Stimulated activated CD4-positive, alpha-beta T cell treated with anti-CD3 and anti-CD28 coated beads, Interleukin-4, amount 100 ng/mL, for 24 hours (primary cell): Measurements from ENCODE around the gene CCPG1.

Source experiments
- DNase-seq: peaks from one replicate; pipeline ENCODE4 v3.0.0-alpha.2; 2020

The CCPG1 gene

DNA sequence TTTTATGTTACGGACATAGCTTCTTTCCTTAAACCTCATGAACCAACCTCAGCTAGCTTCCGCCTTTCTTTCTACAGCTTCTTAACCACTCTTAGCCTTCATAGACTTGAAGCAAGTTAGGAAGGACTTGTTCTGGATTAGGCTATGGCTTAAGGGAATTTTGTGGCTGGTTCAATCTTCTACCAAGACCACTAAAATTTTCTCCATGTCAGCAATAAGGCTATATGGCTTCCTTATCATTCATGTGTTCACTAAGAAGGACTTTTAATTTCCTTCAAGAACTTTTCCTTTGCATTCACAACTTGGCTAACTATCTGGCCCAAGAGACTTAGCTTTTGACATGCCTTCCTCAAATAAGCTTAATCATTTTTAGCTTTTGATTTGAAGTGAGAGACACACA lies 24.5 kb downstream of the CCPG1 start:
- no peak for DNase-seq

DNA sequence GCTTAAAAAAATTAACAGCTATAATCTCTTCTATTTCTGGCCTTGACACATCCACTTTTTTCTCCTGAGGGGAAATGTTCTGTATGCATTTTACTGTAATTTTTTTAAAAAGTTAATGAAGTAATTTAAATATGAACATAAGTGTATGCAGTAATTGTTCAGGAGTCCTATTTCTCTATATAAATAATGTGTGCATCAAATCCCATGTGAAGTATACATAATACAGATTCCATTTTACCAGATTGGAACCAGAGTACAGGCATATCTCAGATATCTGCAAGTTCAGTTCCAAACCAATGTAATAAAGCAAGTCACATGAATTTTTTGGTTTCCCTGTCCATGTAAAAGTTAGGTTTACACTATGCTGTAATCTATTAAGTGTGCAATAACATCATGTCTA lies 26.6 kb downstream of the CCPG1 start:
- DNase-seq, result no peak

DNA sequence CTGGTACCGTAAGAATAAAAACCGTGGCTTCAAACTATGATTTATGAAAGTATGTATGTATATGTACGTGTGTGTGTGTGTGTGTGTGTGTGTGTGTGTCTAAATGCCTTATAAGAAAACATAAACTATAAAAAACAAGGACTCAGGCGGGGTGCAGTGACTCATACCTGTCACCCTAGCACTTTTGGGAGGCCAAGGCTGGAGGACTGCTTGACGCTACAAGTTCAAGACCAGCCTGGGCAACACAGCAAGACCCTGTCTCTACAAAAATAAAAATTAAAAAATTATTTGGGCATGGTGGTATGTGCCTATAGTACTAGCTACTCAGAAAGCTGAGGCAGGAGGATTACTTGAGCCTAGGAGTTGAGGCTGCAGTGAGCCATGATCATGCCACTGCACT lies 29.1 kb downstream of the CCPG1 start:
- no peak for DNase-seq

DNA sequence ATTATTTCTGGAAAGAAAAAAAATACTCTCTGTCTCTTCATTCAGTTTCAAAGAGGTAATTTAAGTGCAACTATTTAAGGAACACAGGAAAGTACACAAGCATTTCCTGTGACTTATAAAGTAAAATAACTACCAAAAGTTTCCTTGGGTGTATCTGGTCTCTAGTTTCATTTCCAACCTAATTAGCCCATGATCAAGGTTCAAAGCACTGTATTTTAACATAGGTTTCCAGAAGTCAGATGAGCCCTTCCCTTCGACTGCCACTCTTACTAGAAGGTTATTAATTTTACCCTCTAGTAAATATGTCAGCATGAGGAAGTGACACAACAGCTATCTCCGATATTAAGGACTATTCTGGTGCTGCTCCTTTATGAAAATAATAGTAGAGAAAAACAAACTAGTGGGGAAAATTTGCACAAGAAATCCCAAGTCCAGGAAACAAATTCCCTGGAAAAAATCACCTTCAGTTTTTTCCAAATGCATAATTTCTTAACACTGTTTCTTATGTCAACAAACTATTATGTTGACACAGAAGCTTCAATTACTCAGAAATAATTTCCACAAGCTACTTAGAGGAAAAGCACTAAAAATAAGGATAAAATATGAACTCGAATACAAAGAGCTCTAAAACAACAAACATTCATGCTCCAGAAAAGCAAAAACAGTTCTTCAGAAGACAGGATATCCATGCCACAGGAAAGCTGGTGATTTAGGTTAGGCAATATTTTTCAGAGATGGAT lies 35.3 kb downstream of the CCPG1 start:
- DNase-seq, result no peak

DNA sequence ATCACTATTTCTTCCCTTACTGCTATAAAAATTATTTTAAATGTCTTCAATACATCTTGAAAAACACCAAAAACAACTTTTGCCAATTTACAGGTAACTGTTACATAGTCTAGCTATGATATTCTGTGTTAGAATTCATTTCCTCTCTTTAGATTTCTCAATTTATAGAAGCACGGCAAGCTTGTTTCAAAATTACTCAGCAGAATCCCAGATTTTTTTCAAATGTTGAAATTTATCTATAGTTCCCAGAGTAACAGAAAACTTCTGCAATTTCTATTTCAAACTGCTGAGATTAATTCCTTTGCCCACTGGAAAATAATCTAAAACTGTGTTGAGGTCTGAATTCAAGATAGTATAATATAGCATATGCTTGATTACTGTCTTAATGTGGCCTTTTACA lies 41.2 kb downstream of the CCPG1 start:
- no peak for DNase-seq

DNA sequence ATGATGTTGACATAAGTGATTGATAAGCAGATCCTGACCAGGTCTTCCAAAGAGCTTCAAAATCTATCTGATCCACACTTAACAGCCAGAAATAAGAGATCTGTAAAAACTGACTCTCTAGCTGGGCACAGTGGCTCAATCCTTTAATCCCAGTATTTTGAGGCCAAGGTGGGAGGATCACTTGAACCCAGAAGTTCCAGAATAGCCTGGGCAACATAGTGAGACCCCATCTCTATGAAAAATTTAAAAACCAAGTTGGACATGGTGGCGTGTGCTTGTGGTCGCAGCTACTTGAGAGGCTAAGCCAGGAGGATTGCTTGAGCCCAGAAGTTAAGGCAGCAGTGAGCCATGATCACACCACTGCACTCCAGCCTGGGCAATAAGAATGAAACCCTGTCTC lies 45.5 kb downstream of the CCPG1 start:
- no peak for DNase-seq

DNA sequence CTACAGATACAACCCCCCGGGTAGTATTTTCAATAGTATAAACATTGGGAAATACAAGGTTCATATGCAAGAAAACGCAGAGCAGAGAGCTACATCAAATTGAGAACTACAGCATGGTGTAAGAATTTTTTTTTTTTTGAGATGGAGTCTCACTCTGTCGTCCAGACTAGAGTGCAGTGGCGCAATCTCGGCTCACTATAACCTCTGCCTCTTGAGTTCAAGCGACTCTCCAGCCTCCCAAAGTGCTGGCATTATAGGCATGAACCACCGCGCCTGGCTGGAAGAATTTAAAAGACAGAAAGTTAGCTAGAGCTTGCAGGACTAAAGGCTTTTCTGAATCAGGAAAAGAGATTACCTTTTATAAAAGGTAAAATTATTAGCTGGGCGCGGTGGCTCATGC lies 47.1 kb downstream of the CCPG1 start:
- no peak for DNase-seq

DNA sequence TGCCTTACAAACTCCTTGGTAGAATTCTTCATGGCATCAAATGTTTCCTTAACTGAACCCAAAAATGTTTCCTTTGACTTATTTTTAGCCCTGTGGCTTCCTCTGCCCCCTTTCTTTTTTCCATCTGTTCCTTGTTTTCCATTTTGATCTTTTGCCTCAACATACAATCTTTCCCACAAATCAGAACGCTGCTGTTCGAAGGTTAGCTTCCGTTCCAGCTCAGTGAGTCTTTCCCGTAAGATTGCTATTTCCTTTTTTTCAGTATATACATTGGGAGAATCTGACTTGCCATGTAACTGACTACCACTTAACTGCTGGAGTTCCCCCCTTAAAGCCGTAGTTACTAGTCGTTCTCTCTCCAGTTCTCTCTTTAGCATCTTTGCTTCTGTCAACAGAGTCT lies 47.9 kb downstream of the CCPG1 start:
- no peak for DNase-seq

DNA sequence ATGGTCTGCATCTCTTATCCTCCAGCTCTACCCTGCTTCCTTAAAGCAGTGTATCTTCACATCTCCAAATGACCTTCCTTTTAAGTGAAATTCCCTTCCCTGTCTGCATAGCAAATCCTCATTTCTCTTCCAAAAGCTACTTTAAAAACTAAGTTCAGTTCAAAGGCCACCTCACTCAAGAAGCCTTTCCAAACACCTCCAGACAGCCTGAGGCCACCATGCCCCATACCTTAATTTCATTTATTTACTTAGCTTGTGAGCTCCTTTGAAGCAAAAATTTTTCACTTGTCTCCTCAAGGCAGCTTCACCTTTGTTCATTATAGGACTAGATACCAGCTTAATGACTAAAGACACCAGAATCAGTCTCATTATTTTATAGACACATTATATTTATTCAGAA lies 49.7 kb downstream of the CCPG1 start:
- DNase-seq, result no peak

DNA sequence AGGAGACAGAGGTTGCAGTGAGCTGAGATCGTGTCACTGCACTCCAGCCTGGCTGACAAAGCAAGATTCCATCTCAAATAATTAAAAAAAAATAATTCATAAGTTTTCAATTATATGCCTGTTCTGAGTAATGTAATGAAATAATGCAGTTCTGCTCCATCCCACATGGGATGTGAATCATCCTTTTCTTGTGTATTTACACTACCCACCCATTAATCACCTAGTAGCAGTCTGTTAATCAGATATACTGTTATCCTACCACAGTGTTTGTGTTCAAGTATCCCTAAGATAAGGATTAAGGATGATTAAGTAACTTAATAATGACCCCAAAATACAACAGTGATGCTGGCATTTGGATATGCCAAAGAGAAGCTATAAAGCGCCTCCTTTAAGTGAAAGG lies 50.4 kb downstream of the CCPG1 start:
- no peak for DNase-seq

DNA sequence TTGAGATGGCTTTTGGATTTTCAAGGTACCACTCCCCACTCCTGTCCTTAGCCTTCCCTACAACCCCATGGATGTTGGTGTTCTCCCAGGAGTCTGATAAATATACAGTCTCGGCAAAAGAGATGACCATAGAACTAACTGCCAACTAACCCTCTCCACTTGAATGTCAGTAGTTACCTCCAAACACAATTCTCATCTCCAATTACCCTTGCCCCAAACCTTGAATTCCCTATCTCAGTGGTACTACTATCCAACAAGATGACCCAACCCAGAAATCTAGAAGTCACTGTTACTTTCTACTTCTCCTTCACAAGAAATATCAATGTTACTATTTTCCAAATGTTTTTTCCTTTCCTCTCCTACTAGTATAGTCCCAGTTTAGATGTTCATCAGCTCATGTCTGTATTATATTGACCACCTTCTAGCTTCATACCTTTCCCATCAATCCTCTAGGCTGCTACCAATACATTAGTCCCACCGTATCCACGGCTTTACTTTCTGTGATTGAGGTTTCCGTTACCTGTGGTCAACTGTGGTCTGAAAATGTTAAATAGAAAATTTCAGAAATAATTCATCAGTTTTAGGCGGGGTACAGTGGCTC lies 51.1 kb downstream of the CCPG1 start:
- no peak for DNase-seq

DNA sequence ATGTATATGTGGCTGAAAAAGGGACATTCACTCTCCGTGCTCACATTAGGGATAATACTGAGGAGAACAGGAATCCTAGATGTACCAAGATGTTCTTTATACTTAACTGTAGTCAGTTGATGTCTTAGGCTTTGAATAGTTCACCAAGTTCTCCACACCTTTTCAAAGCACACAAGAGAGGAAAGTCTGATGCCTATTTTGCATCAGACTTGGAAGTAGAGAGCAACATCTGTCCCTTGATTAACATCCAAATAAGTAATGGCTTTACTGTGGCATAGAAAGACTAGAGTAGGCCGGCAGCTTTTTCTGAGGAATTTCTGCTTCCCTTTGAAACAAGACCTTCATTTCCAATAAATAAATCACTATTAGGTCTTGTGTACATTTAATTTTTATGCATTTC lies 55.1 kb downstream of the CCPG1 start:
- no peak for DNase-seq

DNA sequence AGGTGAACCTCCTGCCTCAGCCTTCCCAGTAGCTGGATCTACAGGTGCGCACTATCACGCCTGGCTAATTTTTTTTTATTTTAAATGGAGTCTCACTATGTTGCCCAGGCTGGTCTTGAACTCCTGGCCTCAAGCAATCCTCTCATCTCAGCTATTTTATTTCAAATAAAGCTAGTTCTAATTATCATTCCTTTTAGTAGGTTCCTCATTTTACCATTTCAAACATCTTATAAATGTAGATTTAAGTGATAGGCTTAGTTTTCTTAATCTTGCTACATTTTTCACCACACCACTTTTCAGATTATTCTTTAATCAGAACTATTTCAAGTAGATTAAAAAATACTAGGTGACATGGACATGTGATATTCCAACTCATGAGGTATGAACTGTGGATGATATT lies 58.9 kb downstream of the CCPG1 start:
- DNase-seq, result no peak

DNA sequence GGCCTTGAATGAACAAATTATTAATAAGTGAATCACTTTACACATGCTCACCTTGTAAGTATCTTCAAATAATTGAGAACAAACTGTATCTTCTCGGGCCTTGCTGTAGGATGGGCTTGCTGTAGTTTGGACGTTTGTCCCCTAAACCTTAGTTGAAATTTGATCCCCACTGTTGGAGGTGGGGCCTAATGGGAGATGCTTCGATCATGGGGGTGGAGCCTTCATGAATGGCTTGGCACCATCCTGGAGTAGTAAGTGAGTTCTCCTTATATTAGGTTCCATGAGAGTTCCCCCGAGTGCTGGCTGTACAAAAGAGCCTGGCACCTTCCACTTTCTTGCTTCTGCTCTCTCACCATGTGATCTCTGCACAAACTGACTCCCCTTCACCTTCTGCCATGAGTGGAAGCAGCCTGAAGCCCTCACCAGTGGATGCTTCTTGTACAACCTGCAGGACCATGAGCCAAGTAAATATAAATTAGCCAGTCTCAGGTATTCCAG lies 59.8 kb downstream of the CCPG1 start:
- DNase-seq, result no peak

DNA sequence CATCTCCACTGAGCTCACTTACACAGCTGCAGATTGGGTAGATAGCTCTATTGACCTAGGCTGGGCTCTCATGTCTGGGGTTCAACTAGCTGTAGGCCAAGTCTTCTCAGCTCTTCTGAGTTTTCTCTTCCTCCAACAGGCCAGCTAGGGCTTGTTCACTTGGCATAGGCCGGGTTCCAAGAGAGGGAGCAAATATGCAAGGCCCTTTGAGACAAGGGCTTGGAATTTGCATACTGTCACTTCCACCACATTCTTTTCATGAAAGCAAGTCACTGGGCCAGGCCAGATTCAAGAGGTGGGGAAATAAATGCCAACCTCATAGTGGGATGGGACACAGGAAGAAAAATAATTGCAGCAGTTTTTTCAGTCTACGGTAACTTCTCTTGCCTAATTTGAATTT lies 64.0 kb downstream of the CCPG1 start:
- DNase-seq, result no peak

DNA sequence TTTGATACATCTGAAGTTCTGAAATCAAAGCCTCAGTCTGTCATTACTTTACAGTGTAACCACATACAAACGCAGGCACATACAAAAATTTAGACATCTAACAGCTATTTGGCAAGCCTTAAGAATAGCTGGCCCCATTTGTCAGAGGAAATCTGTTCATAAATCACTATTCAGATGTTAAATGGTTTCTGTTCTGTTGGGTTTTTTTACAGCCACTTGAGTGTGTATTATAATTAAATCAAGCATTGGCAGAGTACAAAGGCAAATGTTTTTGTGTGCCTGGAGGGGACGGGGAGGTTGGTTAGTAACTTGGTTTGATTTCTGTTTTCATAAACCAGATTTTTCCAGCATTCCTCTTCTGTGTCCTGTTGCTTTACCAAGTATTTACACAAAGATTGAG lies 65.0 kb downstream of the CCPG1 start:
- DNase-seq, result no peak

DNA sequence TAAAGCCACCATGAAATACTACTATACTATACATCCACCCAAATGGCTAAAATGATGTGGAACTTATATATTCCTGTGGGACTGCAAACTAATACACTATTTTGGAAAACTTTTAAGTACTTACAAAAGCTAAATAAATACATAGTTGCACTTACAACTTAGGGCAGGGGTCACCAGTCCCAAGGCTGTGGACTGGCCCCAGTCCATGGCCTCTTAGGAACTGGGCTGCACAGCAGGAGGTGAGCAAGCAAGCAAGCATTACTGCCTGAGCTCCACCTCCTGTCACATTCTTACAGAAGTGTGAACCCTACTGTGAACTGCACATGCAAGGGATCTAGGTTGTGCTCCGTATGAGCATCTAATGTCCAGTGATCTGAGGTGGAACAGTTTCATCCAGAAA lies 71.0 kb downstream of the CCPG1 start:
- DNase-seq, result no peak

DNA sequence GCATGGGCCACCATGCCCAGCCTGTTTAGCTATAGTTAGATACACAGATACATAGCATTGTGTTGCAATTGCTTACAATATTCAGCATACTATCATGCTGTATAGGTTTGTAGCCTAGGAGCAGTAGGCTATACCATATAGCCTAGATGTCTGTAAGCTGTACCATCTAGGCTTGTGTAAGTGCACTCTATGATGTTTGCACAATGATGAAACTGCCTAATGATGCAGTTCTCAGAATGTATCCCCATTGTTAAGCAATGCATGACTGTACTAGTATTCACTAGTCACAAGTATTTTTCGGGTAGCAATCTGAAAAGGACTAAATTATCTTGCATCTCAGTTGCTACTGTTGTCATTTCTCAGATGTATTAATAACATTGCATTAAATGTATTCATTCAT lies 73.2 kb downstream of the CCPG1 start:
- DNase-seq, result no peak

DNA sequence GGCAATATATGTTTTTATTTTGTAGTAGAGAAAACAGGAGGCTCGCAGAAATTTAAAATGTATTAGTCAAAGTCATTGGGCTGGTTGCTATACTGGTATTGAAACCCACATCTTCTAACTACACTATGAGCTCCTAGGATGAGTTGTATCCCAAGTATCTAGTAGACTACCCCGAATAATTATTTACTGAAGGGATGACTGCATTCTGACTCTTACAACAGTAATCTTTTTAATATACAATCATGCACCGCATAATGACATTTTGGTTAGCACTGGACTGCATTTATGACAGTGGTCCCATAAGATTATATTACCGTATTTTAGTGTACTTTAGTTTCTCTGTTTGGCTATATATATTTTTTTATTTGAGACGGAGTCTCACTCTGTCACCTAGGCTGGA lies 73.8 kb downstream of the CCPG1 start:
- no peak for DNase-seq

DNA sequence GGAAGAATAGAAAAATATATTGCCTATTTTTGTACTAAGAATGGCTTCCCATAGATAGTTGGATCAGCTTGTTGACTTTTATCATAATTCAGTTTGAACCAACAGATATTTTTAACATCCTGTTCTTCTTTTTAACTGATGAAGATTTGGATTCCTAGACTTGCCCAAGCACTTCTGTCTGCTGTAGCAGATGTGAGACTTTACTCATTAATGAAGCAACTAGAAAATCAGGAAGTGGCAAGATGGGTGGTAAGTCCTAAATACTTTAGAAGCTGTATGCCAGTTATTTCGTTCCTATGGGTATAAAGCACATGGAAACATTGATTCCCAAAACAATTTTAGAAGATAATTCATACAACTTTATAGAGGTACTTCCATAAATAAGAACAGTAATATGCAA lies 80.8 kb downstream of the CCPG1 start:
- DNase-seq, result no peak

DNA sequence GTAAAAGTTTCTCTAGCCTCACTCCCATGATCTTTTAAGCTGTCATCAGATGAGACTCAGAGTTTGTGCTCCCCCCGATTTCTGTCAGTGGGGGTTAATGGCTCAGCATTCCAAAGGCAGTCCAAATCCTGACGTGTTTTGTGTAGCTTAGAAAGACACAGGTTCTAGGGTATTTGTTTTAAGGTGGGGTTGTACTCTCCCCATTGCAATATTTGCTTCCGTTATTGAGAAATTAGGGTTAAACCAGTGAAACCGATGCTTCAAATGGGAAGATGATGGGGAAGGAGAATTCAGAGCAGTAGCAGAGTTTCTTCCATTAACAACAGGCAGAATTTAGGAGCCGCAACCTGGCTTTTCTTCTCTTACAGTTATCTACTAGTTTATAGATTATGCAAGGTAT lies 85.7 kb downstream of the CCPG1 start:
- no peak for DNase-seq

DNA sequence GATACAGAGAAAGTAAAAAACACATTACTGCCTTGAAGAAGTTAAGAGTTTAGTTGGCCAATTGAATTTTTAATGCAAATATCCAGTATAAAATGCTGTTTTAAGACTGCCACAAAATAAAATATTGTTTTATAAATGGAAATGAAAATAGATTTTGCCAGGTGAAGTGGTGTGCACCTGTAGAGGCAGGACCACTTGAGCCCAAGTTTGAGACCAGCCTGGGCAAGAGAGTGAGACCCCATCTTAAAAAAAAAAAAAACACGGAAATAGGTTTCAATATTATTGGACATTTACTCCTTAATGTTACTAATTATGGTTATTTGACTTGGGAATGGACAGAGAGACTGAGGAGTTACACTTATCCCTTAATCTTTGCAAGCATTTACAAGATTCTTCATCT lies 87.2 kb downstream of the CCPG1 start:
- DNase-seq, result no peak

DNA sequence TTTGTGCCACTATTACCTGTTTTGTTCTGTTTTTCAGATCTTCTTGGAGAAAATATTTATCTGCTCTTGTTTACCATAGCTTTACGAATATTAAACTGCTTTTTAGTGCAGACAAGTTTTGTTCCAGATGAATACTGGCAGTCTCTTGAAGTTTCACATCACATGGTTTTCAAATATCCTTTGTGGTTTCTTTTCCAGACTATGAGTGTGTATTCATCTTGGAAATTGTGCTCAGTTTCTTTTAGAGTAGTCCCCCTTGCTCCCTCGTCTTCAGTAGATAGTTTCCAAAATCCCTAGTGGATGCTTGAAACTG lies 88.0 kb downstream of the CCPG1 start:
- DNase-seq, result no peak

DNA sequence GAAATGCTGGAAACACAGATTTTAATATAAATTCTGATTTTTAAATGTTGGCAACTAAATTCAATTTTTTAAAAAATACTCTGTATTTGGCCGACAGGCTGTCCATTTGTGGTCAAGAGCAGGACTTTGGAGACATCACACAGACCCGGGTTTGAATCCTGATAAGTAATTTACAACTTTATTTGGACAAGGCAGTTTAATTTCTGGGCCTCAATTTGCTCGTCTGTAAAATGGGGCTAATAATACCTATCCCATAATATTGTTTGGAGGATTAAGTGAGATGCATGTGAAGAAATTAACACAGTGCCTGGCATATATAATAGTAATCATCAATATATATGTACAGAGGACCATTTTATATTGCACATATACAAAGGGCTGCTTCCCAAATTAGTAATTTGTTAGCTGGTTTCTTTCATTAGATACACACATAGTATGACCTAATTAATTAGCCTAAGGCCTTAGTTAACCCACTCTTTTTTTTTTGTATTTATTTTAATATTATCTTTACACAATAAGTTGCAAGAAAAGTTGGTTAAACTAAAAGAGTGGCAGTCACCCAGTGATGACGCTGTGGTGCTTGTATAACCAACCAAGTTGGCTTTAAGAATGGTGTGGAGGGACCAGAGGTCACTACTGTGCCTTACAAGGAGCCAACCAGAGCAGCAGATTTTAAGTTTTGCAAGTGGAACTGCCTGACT lies 88.5 kb downstream of the CCPG1 start:
- no peak for DNase-seq
